Upper lobe of left lung (tissue), 4 donors: ENCODE data around the gene EMILIN3.

Source experiments
- CTCF ChIP-seq, 6 experiments: fragments of 450-650 bp in 4 of 6; fragments of 200-600 bp in 2 of 6; sonication (generic) in 2 of 6; IDR thresholded peaks; one replicate each; pipeline ENCODE4 v1.5.1; 2016 to 2019; ENCODE audit warnings: antibody characterized with exemption in 6 of 6
- EP300 ChIP-seq, 4 donors: sonication (generic); formaldehyde crosslinking; IDR thresholded peaks; one replicate each; pipeline ENCODE4 v1.5.1; 2017; ENCODE audit warnings: antibody characterized with exemption in 4 of 4, control low read depth in 2 of 4
- POLR2A ChIP-seq, 4 donors: fragments of 450-650 bp; IDR thresholded peaks; one replicate each; pipeline ENCODE4 v1.5.1; 2016 to 2017; ENCODE audit warnings: antibody characterized with exemption in 4 of 4, mild to moderate bottlenecking in 2 of 4

- TF ChIP-seq CTCF (IDR thresholded peaks at IDR 0.05), result no peak
- no peak for TF ChIP-seq POLR2A (IDR thresholded peaks at IDR 0.05)
- no peak for TF ChIP-seq EP300 (IDR thresholded peaks at IDR 0.05)
Measured at GRCh38 chr20:41336711-41337492, 29.7 kb downstream of the EMILIN3 start.
